ENCODE data around the gene GSC2.

Gene GSC2

DNA sequence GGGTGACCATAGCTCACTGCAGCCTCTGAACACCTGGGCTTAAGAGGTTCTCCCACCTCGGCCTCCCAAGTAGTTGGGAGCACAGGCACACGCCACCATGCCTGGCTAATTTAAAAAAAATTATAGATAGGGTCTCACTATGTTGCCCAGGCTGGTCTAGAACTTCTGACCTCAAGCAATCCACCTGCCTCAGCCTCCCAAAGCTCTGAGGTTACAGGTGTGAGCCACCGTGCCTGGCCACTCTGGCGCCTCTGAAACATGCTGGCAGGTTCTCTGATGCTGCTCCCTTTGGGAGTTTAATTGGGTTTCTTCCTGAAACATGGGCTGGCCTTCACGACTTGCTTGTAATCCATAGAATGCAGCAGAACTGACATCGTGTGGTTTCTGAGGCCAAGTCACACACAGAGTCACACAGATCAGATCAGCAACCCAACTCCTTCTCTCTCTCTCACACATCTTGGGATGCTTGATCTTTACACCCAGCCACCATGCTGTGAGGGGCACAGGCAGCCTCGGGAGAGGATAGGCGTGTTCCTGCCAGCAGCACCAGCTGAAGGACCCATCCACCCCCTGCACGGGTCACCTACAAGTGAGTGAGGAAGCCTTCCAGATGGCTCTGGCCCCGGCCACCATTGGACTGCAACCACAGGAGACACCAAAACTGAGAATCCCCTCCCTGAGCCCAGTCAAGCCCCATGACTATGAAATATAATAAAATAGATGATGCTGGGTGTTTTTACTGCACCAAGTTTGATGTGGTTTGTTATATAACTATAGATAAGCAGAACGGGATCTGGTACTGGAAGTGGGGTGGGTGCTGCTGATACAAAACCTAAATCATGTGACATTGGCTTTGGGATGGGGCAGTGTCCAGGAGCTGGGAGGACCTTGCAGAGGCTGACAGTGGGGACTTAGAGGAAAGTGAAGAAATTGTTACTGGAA is 3.1 kb upstream of the GSC2 start:
- DNase-seq = no peak

DNA sequence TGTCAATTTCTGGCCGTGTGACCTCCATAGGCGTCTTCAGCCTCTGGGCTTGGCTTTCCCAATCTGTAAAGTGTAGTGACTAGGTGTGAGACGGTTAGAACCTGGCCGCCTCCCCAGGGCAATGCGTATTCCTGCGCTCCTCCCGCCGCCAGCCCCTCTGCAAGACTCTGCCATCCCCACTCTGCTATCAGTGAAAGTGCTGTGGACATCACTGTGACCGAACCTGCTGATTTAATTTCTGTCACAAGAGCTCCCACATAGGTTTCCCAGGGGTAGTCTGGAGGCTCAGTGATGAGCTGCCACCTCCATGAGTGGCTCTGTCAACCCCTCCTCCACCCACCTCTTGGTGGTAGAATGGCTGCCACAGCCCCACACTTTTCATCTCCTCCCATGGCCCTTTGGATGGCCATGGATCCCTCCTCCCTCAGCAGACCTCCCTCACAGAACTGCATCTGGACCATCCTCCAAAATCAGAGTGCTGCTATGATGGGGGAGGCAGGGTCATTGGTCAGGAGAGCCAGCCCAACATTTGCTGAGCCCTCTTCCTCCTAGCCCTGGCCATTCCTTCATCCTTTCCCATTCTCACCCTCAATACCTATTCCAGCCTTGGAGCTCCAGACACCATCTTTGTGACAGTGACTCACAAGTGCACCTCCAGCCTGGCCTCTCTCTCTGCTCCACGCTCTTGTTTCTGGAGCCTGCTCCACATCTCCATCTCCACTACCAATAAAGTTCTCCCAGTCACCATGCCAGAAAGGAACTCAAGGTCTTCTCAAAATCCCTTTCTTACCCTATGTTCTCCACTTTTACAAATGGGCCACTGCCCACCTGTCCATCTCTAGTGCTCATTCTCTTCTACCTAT is 1.5 kb upstream of the GSC2 start:
- DNase-seq = no peak

DNA sequence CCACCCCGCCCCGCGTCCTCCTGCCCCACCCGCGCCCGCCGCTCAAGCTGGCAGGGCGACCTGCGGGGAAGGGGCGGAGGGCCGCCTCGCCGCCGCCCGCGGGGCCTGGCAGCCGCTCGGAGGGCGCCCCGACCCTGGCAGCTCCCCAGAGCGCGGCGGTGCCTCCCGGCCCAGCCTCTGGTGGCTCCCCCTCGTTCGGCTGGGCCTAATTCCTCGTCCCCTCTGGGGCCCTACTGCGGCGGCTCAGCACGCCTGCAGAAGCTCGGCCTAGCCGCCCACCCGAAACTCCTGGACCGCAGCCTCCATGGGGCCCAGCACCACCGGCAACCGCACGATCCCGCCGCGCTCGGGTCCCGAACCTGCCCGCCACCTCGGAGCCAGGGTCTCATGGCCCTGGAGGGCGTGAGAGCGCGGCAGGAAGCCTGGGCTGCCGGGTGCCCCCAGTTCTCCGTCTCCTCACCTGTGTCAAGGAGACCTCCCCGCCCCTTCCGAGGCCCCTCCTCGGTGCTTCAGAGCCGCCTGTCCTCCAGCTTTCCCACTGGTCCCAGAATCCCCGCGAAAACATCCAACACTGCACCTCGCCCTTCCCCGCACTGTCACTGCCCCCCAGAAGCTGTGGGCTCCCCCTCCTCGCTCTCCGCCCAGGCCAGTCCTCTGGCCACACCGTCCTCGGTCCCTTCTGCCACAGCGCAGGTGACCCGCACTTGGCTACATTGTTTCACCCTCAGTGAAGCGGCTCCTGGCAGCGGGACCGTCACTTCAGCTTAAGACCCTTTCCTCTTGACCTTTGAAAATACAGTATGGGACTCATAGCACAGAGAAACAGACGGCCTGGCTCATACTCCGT is 613 bp upstream of the GSC2 start:
- DNase-seq = no peak

DNA sequence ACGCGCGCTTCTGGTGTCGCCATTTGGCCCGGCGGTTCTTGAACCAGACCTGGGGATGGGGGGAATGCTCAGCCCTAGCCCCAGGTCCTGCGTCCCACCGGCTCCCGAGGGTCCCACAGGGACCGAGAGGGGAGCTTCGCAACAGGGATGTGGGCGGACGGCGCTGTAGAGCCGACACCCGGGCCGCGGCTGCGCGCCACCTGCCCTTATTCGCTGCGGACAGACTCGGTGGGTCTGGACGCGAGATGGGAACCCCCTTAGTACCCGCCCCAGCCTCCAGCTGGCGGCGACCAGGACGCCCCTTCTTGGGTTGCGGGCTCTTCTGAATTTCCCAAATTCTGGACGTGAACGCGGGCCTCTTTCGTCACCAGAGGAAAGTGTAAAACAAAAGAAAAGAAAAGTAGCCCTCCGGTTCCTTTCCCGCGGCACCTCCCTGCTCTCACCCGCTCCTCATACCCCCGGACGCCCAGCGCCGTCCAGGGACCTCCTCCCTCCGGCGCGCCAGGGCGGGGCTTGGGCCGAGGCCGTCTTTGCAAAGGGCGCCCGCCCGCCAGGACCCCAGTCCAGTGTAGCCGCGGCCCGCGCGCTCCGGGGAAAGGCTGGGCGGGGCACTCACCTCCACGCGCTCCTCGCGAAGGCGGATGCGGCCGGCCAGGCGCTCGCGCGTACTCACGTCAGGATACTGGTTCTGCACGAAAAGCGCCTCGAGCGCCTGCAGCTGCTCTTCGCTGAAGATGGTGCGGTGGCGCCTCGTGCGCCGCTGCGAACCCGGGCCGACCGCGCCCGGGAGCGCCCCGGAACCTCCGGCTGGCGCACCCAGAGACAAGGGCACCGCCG is 827 bp downstream of the GSC2 start:
- peak; percentile 38 for DNase-seq

DNA sequence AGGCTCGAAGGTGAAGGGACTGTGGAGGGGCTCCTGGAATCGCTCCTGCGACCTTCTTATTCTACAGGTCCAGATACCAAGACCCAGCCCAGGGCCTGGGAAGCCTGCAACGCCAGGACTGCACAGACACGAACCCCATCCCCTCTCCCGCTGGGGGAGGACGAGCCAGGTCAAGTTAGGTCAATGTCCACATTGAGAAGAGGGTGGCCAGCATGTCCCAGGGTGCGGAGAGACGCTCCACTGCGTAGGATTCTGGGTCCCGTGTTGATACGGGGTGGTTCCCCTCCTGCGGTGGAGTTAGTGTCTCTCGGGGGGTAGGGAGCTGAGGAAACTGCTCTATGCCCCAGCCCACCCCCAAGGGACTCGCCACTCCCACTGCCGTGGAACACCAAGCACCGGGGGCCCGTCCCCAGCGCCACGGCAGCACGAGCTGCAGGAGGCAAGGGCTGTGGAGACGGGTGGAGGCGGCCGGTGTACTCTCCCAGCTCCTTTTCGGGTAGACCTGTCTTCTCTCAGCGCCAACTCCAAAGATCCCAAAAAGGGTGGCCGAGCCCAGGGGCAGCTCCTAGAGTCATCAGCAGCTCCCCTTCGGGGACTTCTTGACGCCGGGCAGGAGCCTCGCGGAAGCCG is 1.6 kb downstream of the GSC2 start:
- DNase-seq = no peak

DNA sequence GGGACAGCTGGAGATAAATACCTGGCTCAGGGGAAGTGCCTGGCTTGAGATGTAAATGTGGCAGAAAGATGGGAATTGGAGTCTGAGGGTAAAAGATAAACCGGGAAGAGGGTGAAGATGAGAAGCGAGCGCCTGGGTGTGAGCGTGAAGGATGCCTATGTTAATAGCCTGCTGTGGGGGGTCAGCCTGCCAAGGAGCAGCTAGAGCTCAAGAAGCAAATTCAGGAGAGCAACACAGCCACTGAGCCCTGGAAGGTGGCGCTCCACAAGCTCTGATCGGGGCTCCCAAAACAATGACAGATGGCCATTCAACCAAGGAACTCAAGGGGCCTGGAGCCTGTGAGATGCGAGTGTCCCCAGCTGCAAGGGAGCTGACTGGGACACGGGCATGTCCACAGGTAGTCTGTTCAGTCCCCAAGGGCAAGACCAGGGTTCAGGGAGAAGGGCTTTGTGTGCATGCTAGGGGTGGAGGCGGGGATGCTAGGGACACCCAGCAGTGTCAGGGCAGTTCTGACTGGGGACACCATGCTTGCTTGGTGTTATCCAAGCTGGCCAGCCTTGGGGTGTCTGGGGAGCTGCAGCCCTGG is 2.8 kb downstream of the GSC2 start:
- DNase-seq = no peak

DNA sequence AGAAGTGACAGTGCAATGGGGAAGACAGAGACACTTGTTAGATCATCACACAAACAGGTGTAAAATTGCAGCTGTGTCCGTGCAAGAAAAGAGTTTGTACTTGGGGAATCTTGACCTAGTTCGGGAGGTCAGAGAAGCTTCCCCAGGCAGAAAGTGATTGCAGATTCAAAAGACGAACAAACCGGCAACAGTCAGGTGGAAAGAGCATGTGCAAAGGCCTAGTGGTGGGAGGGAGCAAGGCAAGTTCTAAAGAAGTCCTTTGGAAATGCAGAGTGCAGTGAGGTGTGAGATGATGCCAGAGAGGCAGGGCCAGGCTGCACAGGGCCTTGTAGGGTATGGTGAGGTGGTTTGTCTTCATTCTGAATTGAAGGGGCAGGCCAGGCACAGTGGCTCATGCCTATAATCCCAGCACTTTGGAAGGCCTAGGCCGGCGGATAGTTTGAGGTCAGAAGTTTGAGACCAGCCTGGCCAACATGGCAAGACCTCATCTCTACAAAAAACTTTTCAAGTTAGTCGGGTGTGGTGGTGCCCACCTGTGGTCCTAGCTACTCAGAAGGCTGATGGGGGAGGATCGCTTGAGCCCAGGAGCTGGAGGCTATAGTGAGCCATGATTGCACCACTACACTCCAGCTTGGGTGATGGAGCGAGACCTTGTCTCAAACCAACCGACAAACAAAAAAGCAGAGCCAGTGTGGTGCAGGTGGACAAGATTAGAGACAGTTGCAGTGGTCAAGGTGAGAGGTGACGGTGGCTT is 3.7 kb downstream of the GSC2 start:
- DNase-seq = no peak

DNA sequence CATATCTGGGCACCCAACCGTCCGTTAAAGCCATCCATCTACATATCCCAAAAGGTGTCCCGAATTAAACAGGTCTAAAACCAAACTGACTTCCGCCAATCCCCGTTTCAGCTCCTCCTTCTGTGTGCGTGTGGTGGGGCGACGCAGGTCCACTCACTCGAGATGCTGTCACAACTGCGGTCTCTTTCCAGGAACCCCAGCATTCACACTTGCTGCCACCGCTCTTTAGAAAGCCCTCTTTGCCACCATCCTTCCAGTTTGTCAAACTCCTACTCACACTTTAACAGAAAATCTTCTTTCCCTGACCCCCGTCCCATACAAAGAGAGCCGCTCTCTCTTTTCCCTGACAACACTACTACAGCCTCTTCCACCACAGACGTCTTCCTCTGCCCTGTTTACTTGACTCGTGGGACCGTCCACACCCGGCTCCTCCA is 6.1 kb downstream of the GSC2 start:
- peak; percentile 48 for DNase-seq

DNA sequence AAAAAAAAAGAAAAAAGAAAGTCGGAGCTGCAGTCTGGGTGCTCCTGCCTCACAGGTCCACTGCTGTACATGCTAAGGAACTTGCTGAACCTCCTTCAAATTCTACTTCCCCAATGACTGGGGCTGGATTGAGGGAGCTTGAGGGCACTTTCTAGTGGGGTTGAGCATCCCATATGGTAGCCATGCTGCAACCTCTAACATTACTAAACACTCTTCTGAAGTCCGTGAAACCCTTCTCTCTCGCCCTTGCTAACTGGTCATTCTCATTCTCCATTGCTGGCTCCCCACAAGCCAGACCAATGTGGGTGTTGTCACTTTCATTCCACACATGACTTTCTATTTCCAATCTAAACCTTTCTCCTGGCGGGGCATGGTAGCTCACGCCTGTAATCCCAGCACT is 6.9 kb downstream of the GSC2 start:
- no peak for DNase-seq

DNA sequence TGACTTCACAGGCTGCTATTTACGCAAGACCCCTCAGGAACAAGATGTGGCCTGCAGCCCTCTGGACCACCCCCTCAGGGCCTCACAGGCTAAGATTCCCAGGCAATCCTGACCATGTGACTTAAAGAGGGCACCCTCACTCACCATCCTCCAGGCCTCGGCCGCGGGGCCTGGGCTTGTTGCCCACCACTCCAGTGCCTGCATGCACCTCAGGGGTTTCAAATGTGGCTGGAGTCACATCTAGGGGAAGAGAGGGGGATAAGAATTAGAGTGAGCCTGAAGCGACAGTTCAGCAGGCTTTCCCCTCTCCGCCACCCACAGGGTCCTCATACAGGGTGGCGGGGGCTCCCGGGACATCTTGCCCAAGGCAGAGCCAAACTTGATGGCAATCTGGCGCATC is 7.7 kb downstream of the GSC2 start:
- DNase-seq = no peak

DNA sequence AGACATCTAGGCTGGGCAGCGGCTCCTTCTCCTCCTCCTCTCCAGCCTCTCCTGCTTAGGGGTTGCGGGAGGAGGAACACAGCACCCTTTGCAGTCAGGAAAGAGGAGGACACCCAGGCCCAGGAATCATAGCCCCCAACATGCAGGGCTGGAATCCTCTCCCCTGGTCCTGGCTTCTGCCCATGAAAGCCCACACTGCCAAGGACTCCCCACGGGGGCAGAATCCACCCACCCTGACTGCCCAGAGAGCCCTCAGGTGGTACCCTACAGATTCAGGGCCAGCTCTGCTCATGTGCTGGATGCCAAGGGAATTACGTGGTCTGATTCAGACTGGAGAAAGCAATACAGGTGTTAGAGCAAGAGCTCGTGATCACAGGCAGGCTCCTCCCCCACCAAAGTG is 10.1 kb downstream of the GSC2 start:
- no peak for DNase-seq

DNA sequence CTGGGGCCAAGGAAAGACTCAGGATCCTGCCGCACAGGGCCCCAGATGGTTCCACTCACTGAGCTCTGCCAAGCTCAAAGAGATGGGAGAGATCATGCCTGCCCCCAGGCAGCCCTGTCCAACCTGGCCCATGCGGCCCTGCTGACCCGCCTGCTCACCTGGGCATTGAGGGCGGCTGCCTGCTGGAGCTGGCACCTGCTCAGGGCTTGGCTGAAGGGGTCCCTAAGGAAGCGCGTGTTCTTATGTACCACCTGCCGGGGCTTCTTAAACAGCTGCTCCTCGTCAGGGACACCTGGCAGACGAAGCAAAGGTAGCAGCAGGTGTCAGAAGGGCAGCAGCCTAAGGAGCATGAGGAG is 11.1 kb downstream of the GSC2 start:
- no peak for DNase-seq

DNA sequence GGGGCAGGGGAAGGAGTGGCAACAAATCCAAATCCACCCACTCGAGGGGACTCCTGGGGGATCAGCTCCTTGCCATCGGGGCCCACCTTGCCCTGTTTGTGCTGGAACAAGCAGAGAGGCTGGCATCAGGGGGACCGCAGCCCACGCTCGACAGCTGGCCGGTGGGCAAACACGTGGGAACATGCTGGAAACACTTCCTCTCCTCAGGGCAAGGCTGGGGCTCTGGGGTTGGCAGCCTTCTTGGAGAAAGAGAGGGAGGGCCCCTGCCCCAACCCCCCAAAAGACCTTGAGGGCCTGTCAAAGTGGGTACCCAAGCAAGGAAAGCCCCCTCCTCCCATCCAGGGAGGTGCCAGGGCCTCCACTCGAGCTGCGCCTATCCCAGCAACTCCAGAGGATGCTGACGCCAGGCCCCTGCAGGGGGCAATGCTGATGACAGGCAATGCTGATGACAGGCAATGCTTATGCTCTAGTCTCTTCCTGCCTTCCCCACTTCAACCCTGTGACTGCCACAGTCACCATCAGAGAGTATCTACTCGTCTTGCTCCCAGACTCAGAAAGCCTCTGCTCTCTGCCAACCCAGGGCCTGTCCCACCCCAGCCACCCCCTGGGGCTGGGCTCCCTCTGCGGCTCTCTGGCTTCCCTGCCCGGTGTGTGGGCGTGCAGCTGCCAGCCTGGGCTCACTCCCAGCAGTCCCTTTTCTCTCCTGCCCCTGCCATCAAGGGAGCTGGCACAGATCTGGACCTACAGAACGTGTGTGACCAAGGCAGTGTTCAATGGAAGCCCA is 11.7 kb downstream of the GSC2 start:
- no peak for DNase-seq

DNA sequence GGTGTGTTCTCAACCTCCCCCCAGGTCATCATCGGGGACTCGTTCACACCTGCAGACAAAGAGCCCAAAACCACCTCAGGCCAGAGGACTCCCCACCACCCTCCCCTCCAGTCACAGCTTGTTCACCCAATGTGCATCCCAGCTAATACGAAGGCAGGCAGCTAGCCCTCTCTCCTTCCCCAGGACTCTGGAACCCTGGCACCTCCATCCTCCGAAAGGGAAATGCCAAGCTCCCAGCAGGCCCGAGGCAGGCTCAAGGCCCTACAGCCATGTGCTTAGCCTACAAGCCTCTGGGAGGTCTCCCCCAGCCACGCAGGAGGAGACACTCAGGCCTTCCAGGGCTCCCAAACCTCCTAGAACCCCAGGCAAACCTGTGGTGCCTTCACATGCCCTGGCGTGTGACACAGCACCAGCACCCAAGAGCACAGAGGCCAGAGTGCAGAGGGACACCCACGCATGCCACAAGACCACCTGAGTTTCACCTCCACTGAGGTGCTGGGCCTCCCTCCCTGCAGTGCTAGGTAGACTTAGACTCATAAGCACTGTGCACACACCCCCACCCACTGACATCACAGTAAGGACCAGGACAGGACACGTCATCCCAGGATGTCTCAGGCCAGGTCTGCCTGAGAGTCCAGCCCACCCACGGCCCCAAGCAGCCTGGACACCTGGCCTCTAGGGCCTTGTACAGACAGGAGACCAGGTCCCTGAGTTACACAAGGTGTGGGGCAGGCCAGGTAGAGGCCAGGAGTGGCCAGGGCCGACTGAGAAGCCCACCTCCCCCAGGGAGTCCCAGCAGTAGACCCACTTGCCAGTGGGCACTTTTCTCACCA is 12.5 kb downstream of the GSC2 start:
- DNase-seq = no peak

DNA sequence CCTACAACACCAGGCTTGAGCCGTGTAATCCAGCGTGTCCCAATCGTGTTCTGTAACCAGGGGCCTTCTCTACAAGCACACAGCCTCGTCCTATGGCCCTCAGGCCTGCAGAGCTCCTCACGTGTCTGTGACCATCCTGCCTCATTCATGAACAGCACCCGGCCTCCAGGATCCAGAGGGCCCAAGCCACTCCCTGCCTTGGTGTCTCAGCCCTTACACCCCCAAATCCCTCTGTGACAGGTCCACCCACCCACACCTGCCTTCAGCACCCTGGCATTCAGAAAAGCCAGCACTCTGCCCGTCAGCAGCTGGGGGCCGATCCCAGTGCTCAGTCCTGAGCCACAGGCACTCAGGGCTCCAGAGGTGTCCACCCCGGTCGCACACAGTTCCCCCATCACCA is 13.2 kb downstream of the GSC2 start:
- DNase-seq = no peak

DNA sequence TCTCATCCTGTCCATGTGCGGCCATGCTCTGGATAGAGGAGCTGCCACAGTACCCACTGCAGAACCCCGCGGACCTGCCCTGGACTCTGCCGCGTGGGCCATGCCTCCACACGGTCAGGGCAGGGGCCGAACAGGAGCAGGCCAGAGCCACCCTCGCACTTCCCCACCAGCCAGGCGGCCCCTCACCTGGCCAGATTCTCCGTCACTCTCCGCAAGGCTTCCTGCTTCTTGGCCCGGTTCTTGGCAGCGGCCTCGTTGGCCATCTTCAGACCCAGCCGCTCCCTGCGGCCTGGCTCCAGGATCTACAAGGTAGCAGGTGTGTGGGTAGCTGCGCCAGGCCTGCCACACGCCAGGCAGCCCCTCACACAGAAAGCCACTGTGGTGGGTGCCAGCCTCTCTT is 15.2 kb downstream of the GSC2 start:
- DNase-seq = no peak

DNA sequence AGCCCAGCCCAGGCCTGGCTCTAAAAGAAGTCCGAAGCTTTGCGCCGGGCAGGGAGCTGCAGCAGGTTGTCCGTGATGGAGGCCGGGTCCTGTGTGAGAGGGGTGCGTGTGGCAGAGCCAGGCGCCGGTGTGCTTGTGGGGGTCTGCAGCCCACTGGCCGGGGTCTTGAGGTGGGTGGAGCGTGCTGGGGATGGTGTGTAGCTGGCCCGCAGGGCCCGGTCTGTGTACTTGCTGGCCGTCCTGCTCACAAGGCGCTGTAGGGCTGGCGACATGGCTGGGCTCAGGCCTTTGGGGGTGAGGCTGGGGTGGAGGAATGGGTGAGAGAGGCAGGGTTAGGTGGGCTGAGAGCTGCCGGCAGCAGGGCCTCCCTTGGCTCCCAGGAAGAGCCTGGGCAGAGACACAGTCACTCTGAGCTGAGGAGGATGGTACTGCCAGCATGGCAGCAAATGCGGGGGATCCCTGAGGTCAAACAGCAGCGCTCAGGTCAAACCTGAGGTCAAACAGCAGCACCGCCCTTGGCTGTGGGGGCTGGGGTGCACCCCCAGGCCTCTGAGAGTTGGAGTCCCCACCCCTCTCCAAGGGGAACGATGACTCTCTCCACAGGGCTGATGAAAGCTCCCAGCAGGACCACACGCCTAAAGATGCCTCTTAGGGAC is 15.8 kb downstream of the GSC2 start:
- DNase-seq = no peak

DNA sequence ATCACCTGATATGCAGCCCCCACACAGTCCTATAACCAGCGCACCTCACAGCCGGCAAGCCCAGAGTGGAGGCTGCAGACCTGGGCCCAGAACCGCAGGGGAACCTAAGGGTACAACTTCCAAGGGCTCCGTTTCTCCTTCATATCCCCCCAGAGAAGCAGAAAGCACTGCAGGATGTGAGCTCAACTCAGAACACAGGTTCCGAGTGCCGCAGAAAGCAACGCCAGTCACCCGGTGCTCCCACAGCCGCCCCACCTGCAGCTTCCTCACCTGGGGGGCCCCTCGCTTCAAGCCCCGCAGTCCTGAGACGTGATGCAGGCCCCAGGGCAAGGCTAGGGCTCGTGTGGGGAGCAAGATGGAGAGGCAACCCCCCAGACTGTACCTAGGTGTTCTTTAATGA is 16.5 kb downstream of the GSC2 start:
- DNase-seq = no peak

Measured in CD4-positive, alpha-beta T cell treated with Interleukin-17A for 1 hour (primary cell).